Caco-2 (cell line): ENCODE measurements around the gene FUT8. TPM values are rescaled to one million over a fixed set of nuclear protein-coding genes. Genes with fewer than 3 reads are reported as not detected.
"Not testable (repeated sequence)": the region's sequence is repeated elsewhere in the genome, so short reads cannot be mapped to it uniquely, and the experiment has no call there.

Source experiments
- BruUV-seq: library from RNA; stranded (reverse); fragments of 400-500 nt; replicated peaks from 2 replicates; lab custom pipeline; 2021; lab: Mats Ljungman, UMichigan
- CTCF ChIA-PET: fragments of 300-600 bp; sonication (Branson Sonifier 250); formaldehyde crosslinking; loops from one replicate; lab custom pipeline; 2022; ENCODE audit warnings: antibody characterized with exemption; lab: Charles Lee
- POLR2A ChIA-PET: fragments of 300-600 bp; sonication (Branson Sonifier 250); formaldehyde crosslinking; loops from one replicate; lab custom pipeline; 2022; ENCODE audit warnings: antibody characterized with exemption; lab: Charles Lee
- DNase-seq, 2 experiments: peaks; one replicate each; pipeline versions ENCODE4 v3.0.0 to v3.0.0-alpha.2; 2020 to 2022
- H3K27me3 ChIP-seq: replicated peaks from 2 replicates; pipeline ENCODE4 v1.6.0; 2011; ENCODE audit warnings: low read length; ENCODE audit not compliant: control insufficient read depth, insufficient read depth
- H3K36me3 ChIP-seq: 2 replicates; pipeline ENCODE4 v1.5.1; 2011; ENCODE audit warnings: low read length; ENCODE audit not compliant: control insufficient read depth, insufficient read depth
- H3K4me1 ChIP-seq: fragments of 250-450 bp; sonication (Bioruptor Pico); 2 replicates; pipeline ENCODE4 v1.5.1; 2020; ENCODE audit warnings: mild to moderate bottlenecking
- H3K4me3 ChIP-seq: 2 replicates; pipeline ENCODE4 v1.5.1; 2011; ENCODE audit warnings: low read depth, mild to moderate bottlenecking, control low read depth, low read length
- H3K9me3 ChIP-seq: fragments of 250-450 bp; sonication (Bioruptor Pico); 2 replicates; pipeline ENCODE4 v1.5.1; 2020; ENCODE audit warnings: mild to moderate bottlenecking, moderate library complexity
- H3K27ac Mint-ChIP-seq: one replicate; pipeline ENCODE4 v1.8.0; 2022; ENCODE audit warnings: mixed read lengths; ENCODE audit not compliant: unreplicated experiment
- H3K27me3 Mint-ChIP-seq: one replicate; pipeline ENCODE4 v1.8.0; 2022; ENCODE audit warnings: mixed read lengths; ENCODE audit not compliant: insufficient read depth, unreplicated experiment
- H3K36me3 Mint-ChIP-seq: one replicate; pipeline ENCODE4 v1.8.0; 2022; ENCODE audit warnings: mild to moderate bottlenecking, mixed read lengths; ENCODE audit not compliant: insufficient read depth, unreplicated experiment
- H3K4me1 Mint-ChIP-seq: one replicate; pipeline ENCODE4 v1.8.0; 2022; ENCODE audit warnings: low read depth, mixed read lengths; ENCODE audit not compliant: unreplicated experiment
- H3K4me3 Mint-ChIP-seq: one replicate; pipeline ENCODE4 v1.8.0; 2022; ENCODE audit warnings: mild to moderate bottlenecking, moderate library complexity, mixed read lengths; ENCODE audit not compliant: unreplicated experiment
- H3K9me3 Mint-ChIP-seq: one replicate; pipeline ENCODE4 v1.8.0; 2022; ENCODE audit warnings: mixed read lengths; ENCODE audit not compliant: unreplicated experiment
- CTCF ChIP-seq, 2 experiments: fragments of 200-600 bp in 1 of 2; IDR thresholded peaks; 1 replicate in 1 of 2; 2 replicates in 1 of 2; pipeline versions ENCODE4 v1.5.1 to v1.8.0; 2011 to 2022; ENCODE audit warnings: antibody characterized with exemption in 1 of 2, control low read depth in 1 of 2, inconsistent platforms in 1 of 2, low read depth in 1 of 2, low read length in 1 of 2, mild to moderate bottlenecking in 1 of 2, moderate library complexity in 1 of 2; ENCODE audit not compliant: insufficient read depth in 1 of 2, severe bottlenecking in 1 of 2, unreplicated experiment in 1 of 2
- intact Hi-C: fragments of 100-400 bp; cut with micrococcal nuclease; formaldehyde crosslinking; loops from one replicate; pipeline ENCODE4 v1.10.0; 2022; ENCODE audit not compliant: unreplicated experiment
- total RNA-seq: library from RNA; stranded (reverse); gene quantifications from 2 replicates; pipeline ENCODE4 v1.2.3, GENCODE V29; 2022

Gene FUT8
- total RNA-seq, 1 experiment from 2014 or later, result 67.1 TPM

- CTCF ChIA-PET, result no interaction called here
- POLR2A ChIA-PET, result no interaction called here
- no peak for DNase-seq
- no peak overlapping the region for H3K4me3 ChIP-seq
- no peak overlapping the region for H3K4me3 Mint-ChIP-seq
- H3K36me3 Mint-ChIP-seq, result peaks cover 31% of the 10 kb centered on the region
- H3K36me3 ChIP-seq, result no peaks in the 10 kb centered on the region
- no peaks in the 10 kb centered on the region for H3K4me1 ChIP-seq
- H3K27me3 Mint-ChIP-seq, result no peaks in the 10 kb centered on the region
- H3K27ac Mint-ChIP-seq, result no peak overlapping the region
- intact Hi-C loops, result no loop called here
- H3K9me3 Mint-ChIP-seq, result peaks cover 10% of the 10 kb centered on the region
- no peaks in the 10 kb centered on the region for H3K9me3 ChIP-seq
- BruUV-seq, result no TSS peak
- H3K4me1 Mint-ChIP-seq, result no peaks in the 10 kb centered on the region
- no peak for TF ChIP-seq CTCF (IDR thresholded peaks at IDR 0.05; ENCODE audit: insufficient read depth in 1 of 2, low read depth in 1 of 2, low read length in 1 of 2, severe bottlenecking in 1 of 2, unreplicated experiment in 1 of 2)
- no peaks in the 10 kb centered on the region for H3K27me3 ChIP-seq
Measured at GRCh38 chr14:65632487-65632886, 220.0 kb downstream of the FUT8 start.

GRCh38 chr14:65633666-65634065 lies 221.1 kb downstream of the FUT8 start:
- POLR2A ChIA-PET, H3K4me1 Mint-ChIP-seq, H3K27ac Mint-ChIP-seq, DNase-seq, H3K4me3 Mint-ChIP-seq, H3K9me3 ChIP-seq, BruUV-seq, H3K27me3 Mint-ChIP-seq, H3K4me1 ChIP-seq, intact Hi-C loops, H3K27me3 ChIP-seq, CTCF ChIA-PET, H3K4me3 ChIP-seq, H3K36me3 ChIP-seq: not testable (repeated sequence)
- peaks cover 10% of the 10 kb centered on the region for H3K9me3 Mint-ChIP-seq
- H3K36me3 Mint-ChIP-seq, result peaks cover 37% of the 10 kb centered on the region

- ChIA-PET CTCF (no interaction called here), POLR2A (no interaction called here)
- no peak overlapping the region for H3K4me3 Mint-ChIP-seq
- Histone ChIP-seq H3K4me1 (no peaks in the 10 kb centered on the region), H3K4me3 (no peak overlapping the region), H3K36me3 (no peaks in the 10 kb centered on the region), H3K27me3 (no peaks in the 10 kb centered on the region), H3K9me3 (no peaks in the 10 kb centered on the region)
- H3K27me3 Mint-ChIP-seq, result no peaks in the 10 kb centered on the region
- no peak for DNase-seq
- H3K4me1 Mint-ChIP-seq, result peaks cover 8% of the 10 kb centered on the region
- intact Hi-C loops, result no loop called here
- H3K9me3 Mint-ChIP-seq, result peaks cover 10% of the 10 kb centered on the region
- no TSS peak for BruUV-seq
- no peak for TF ChIP-seq CTCF (IDR thresholded peaks at IDR 0.05; ENCODE audit: insufficient read depth in 1 of 2, low read depth in 1 of 2, low read length in 1 of 2, severe bottlenecking in 1 of 2, unreplicated experiment in 1 of 2)
- H3K36me3 Mint-ChIP-seq, result peaks cover 27% of the 10 kb centered on the region
- no peak overlapping the region for H3K27ac Mint-ChIP-seq
Measured at GRCh38 chr14:65637780-65638179, 225.2 kb downstream of the FUT8 start.

GRCh38 chr14:65639216-65639615 lies 226.7 kb downstream of the FUT8 start:
- Histone ChIP-seq H3K4me3 (no peak overlapping the region), H3K4me1 (no peaks in the 10 kb centered on the region), H3K36me3 (no peaks in the 10 kb centered on the region), H3K27me3 (no peaks in the 10 kb centered on the region), H3K9me3 (no peaks in the 10 kb centered on the region)
- ChIA-PET CTCF (no interaction called here), POLR2A (no interaction called here)
- no peak for TF ChIP-seq CTCF (IDR thresholded peaks at IDR 0.05; ENCODE audit: insufficient read depth in 1 of 2, low read depth in 1 of 2, low read length in 1 of 2, severe bottlenecking in 1 of 2, unreplicated experiment in 1 of 2)
- intact Hi-C loops, result no loop called here
- H3K27ac Mint-ChIP-seq, result no peak overlapping the region
- peaks cover 26% of the 10 kb centered on the region for H3K36me3 Mint-ChIP-seq
- peaks cover 8% of the 10 kb centered on the region for H3K4me1 Mint-ChIP-seq
- BruUV-seq, result no TSS peak
- H3K27me3 Mint-ChIP-seq, result no peaks in the 10 kb centered on the region
- H3K4me3 Mint-ChIP-seq, result no peak overlapping the region
- peaks cover 10% of the 10 kb centered on the region for H3K9me3 Mint-ChIP-seq
- no peak for DNase-seq
